ENCODE results near the gene STUM. TPM values are rescaled to one million over a fixed set of nuclear protein-coding genes. Genes with fewer than 3 reads are reported as not detected.

Gene STUM
- polyA plus RNA-seq, 1 of the 3 experiments (the other 2 are of a cell fraction): not detected

GRCh38 chr1:226511296-226511695 is 37.3 kb upstream of the STUM start (continued):
- TF ChIP-seq REST (IDR thresholded peaks at IDR 0.05; ENCODE audit: low read depth, low read length) (no peak), RXRA (IDR thresholded peaks at IDR 0.05; ENCODE audit: borderline replicate concordance, low read depth) (no peak), USF2 (IDR thresholded peaks at IDR 0.05; ENCODE audit: borderline replicate concordance, low read depth, low read length) (no peak)

- peaks cover 0 to 2% of the 10 kb centered on the region in 2 experiments; a peak in 1 of 4 replicates for H3K4me1 ChIP-seq (ENCODE audit: control insufficient read depth in 1 of 2, insufficient read depth in 2 of 2, low read depth in 1 of 2, low read length in 1 of 2)
- no peaks in the 10 kb centered on the region for H4K20me1 ChIP-seq (ENCODE audit: insufficient read depth)
- WGBS (ENCODE audit: low lambda C conversion rate): 76% methylated on average over 2 of the region's 2 CpGs
- H2AFZ ChIP-seq (ENCODE audit: low read depth): no peak overlapping the region
- H3F3A ChIP-seq (replicated peaks; ENCODE audit: insufficient read depth): no peaks in the 10 kb centered on the region
- no peaks in the 10 kb centered on the region for H3K9me3 ChIP-seq
- H3K9me2 ChIP-seq: no peaks in the 10 kb centered on the region
- no peak for DNase-seq
- H3K79me2 ChIP-seq (ENCODE audit: insufficient read depth): no peaks in the 10 kb centered on the region
- H3K9ac ChIP-seq: no peak overlapping the region
- POLR2A ChIA-PET: no interaction called here
- H3K4me3 ChIP-seq (ENCODE audit: low read depth in 2 of 2, low read length in 1 of 2): no peak overlapping the region
- H3K4me2 ChIP-seq: no peak overlapping the region
- no peak for TF ChIP-seq ZBTB33 (IDR thresholded peaks at IDR 0.05; ENCODE audit: borderline replicate concordance, low read depth)
- no peak for TF ChIP-seq USF1 (IDR thresholded peaks at IDR 0.05; ENCODE audit: borderline replicate concordance, low read depth)
- TF ChIP-seq GABPA (IDR thresholded peaks at IDR 0.05; ENCODE audit: low read depth): no peak
- TF ChIP-seq FOSL2 (IDR thresholded peaks at IDR 0.05; ENCODE audit: borderline replicate concordance, low read depth): no peak
- TF ChIP-seq MAX (IDR thresholded peaks at IDR 0.05; ENCODE audit: low read depth): no peak
- TF ChIP-seq RFX5 (IDR thresholded peaks at IDR 0.05; ENCODE audit: low read length): no peak
- no peak for TF ChIP-seq CTCF (IDR thresholded peaks at IDR 0.05)
- TF ChIP-seq CHD2 (IDR thresholded peaks at IDR 0.05; ENCODE audit: low read length, partially characterized antibody): no peak
- TF ChIP-seq REST (IDR thresholded peaks at IDR 0.05; ENCODE audit: low read depth, low read length): no peak
- no peak for TF ChIP-seq SMC3 (IDR thresholded peaks at IDR 0.05; ENCODE audit: low read depth, low read length)
- TF ChIP-seq TCF12 (IDR thresholded peaks at IDR 0.05): no peak
- TF ChIP-seq NRF1 (IDR thresholded peaks at IDR 0.05; ENCODE audit: low read depth, low read length): no peak
- TF ChIP-seq RCOR1 (IDR thresholded peaks at IDR 0.05; ENCODE audit: low read length): no peak
- H3K36me3 ChIP-seq (replicated peaks in 1 of 2; ENCODE audit: control insufficient read depth in 1 of 2, insufficient read depth in 2 of 2, low read length in 1 of 2): no peaks in the 10 kb centered on the region
- no peak overlapping the region for H3K27ac ChIP-seq (ENCODE audit: low read depth in 2 of 2, low read length in 1 of 2)
- no peaks in the 10 kb centered on the region for H3K27me3 ChIP-seq (ENCODE audit: insufficient read depth)
- CTCF ChIA-PET: interaction anchor here (1.2 kb wide), 2 partner anchors 25 to 97 kb away, joined by 3 read pairs; no protein-coding TSS in a partner anchor
Measured at GRCh38 chr1:226512076-226512728, 36.4 kb upstream of the STUM start.
